Lower leg skin (tissue), 3 donors: Measurements from ENCODE around the gene BRD7.

ENCODE experiments used
- POLR2A ChIP-seq, 2 donors: fragments of 450-650 bp; IDR thresholded peaks; one replicate each; pipeline ENCODE4 v1.6.1; 2016 to 2017; ENCODE audit warnings: antibody characterized with exemption in 2 of 2, mild to moderate bottlenecking in 1 of 2, moderate library complexity in 1 of 2
- TF ChIP-seq, protein P1 (sequence below), 3 donors: fragments of 450-650 bp; IDR thresholded peaks; one replicate each; pipeline ENCODE4 v1.5.1; 2016; ENCODE audit warnings: antibody characterized with exemption in 3 of 3, mild to moderate bottlenecking in 3 of 3, moderate library complexity in 2 of 3

DNA sequence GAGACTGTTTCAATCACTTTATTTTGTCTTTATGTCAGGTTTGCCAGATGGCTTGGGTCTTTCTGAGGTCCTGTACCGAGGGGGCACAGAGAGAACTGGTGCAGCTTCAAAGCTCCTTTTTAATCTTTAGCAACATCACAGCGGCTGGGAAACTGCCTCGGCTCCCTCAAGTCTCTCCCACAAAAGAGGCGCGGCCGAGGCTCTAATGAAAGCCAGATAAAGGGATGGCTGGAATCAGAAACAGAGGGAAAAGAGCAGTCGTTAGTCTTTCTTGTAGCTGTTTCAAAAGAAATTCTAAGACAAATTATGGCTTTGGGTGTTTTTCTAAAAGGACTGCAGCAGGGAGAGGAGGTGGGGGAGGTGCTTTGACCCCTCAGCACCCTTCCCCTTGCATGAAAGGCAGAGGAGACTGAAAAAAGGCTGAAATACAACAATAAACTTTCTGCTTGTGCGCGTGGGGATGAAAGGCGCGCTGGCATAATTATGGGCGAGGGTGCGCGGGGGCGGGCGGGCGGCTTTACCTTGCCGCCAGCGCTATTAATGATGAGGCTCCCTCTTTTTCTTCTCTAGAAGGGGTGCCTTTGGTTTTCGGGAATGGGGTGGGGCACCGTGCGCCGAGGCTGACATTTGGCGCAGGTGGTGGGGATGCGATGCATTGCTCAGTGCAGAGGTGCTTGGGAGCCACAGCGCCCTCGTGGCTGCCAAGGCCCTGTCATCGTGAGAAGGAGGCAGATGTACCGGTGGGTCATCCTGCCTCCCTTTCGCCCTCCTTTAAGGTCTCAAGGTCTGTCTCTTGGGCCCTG lies 22.3 kb upstream of the BRD7 start:
- TF ChIP-seq, protein P1, sequence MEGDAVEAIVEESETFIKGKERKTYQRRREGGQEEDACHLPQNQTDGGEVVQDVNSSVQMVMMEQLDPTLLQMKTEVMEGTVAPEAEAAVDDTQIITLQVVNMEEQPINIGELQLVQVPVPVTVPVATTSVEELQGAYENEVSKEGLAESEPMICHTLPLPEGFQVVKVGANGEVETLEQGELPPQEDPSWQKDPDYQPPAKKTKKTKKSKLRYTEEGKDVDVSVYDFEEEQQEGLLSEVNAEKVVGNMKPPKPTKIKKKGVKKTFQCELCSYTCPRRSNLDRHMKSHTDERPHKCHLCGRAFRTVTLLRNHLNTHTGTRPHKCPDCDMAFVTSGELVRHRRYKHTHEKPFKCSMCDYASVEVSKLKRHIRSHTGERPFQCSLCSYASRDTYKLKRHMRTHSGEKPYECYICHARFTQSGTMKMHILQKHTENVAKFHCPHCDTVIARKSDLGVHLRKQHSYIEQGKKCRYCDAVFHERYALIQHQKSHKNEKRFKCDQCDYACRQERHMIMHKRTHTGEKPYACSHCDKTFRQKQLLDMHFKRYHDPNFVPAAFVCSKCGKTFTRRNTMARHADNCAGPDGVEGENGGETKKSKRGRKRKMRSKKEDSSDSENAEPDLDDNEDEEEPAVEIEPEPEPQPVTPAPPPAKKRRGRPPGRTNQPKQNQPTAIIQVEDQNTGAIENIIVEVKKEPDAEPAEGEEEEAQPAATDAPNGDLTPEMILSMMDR (IDR thresholded peaks at IDR 0.05), result no peak
- no peak for TF ChIP-seq POLR2A (IDR thresholded peaks at IDR 0.05)
